GM19043 (cell line): ENCODE data around the gene GNAI3.

ENCODE experiments used
- ATAC-seq: cut with Tn5 transposase; IDR thresholded peaks from one replicate; pipeline ENCODE4 v1.9.1; 2021; ENCODE audit warnings: low read depth; ENCODE audit not compliant: unreplicated experiment

GNAI3 gene

GRCh38 chr1:109632671-109633346, 84.4 kb downstream of the GNAI3 start:
- ATAC-seq = no peak

- no peak for ATAC-seq
Measured at GRCh38 chr1:109634292-109634691, 85.9 kb downstream of the GNAI3 start.

- no peak for ATAC-seq
Measured at GRCh38 chr1:109634771-109635750, 86.6 kb downstream of the GNAI3 start.

GRCh38 chr1:109635862-109636200, 87.4 kb downstream of the GNAI3 start:
- ATAC-seq = no peak

GRCh38 chr1:109636201-109636952, 88.0 kb downstream of the GNAI3 start:
- ATAC-seq = no peak

GRCh38 chr1:109637446-109637845, 89.0 kb downstream of the GNAI3 start:
- ATAC-seq = no peak

- no peak for ATAC-seq
Measured at GRCh38 chr1:109639063-109639840, 90.8 kb downstream of the GNAI3 start.

- ATAC-seq = no peak
Measured at GRCh38 chr1:109639841-109640184, 91.4 kb downstream of the GNAI3 start.

GRCh38 chr1:109640285-109640865, 92.0 kb downstream of the GNAI3 start:
- ATAC-seq = no peak

GRCh38 chr1:109641078-109641740, 92.8 kb downstream of the GNAI3 start:
- ATAC-seq = no peak

GRCh38 chr1:109641861-109642260, 93.4 kb downstream of the GNAI3 start:
- no peak for ATAC-seq

GRCh38 chr1:109642626-109643025, 94.2 kb downstream of the GNAI3 start:
- no peak for ATAC-seq

GRCh38 chr1:109643385-109644230, 95.2 kb downstream of the GNAI3 start:
- ATAC-seq = peak; percentile 84

- no peak for ATAC-seq
Measured at GRCh38 chr1:109644670-109645069, 96.3 kb downstream of the GNAI3 start.

GRCh38 chr1:109649491-109649914, 101.1 kb downstream of the GNAI3 start:
- no peak for ATAC-seq

- ATAC-seq = no peak
Measured at GRCh38 chr1:109650609-109651008, 102.2 kb downstream of the GNAI3 start.

GRCh38 chr1:109652402-109652801, 104.0 kb downstream of the GNAI3 start:
- ATAC-seq = no peak

- ATAC-seq = no peak
Measured at GRCh38 chr1:109653306-109653705, 104.9 kb downstream of the GNAI3 start.

- no peak for ATAC-seq
Measured at GRCh38 chr1:109654519-109654918, 106.1 kb downstream of the GNAI3 start.
